HEK293 (cell line): ENCODE measurements around the gene CLIC5.
A peak's percentile ranks its signal among the peaks of the same experiment; 100 is the strongest.

Source experiments
- CTCF ChIA-PET: fragments of 350-600 bp; formaldehyde crosslinking; extraction: SDS; loops from one replicate; lab custom pipeline; 2021; ENCODE audit warnings: antibody characterized with exemption; lab: Yijun Ruan, JAX
- POLR2A ChIA-PET: fragments of 300-600 bp; formaldehyde crosslinking; extraction: SDS; loops from one replicate; lab custom pipeline; 2020; ENCODE audit warnings: antibody characterized with exemption, inconsistent platforms; lab: Yijun Ruan, JAX
- H3K27ac ChIP-seq: fragments of 200-500 bp; sonication (Bioruptor generic); 2 replicates; pipeline ENCODE4 v1.5.1; 2014; ENCODE audit warnings: low read depth, low read length, control low read depth, inconsistent platforms; ENCODE audit errors: extremely low read depth
- H3K36me3 ChIP-seq, 2 experiments: fragments of 200-500 bp in 1 of 2; sonication (Bioruptor generic) in 1 of 2; 1 replicate in 1 of 2; 2 replicates in 1 of 2; pipeline ENCODE4 v1.5.1; 2014 to 2017; ENCODE audit warnings: inconsistent platforms in 2 of 2, low read length in 2 of 2; ENCODE audit not compliant: control insufficient read depth in 2 of 2, insufficient read depth in 1 of 2
- H3K4me1 ChIP-seq: fragments of 200-500 bp; sonication (Bioruptor generic); 2 replicates; pipeline ENCODE4 v1.5.1; 2014; ENCODE audit warnings: mild to moderate bottlenecking, low read length, inconsistent platforms; ENCODE audit not compliant: control insufficient read depth, insufficient read depth
- H3K4me3 ChIP-seq: 2 replicates; pipeline ENCODE4 v1.5.1; 2011; ENCODE audit warnings: low read depth, mild to moderate bottlenecking, control low read depth, low read length, moderate library complexity
- H3K9me3 ChIP-seq: fragments of 200-500 bp; sonication (Bioruptor generic); 2 replicates; pipeline ENCODE4 v1.5.1; 2014; ENCODE audit warnings: low read depth, low read length, inconsistent platforms; ENCODE audit not compliant: control insufficient read depth, insufficient read depth
- BCL11B ChIP-seq: fragments of 450-650 bp; formaldehyde crosslinking; IDR thresholded peaks from 2 replicates; pipeline ENCODE4 v1.5.1; 2016; ENCODE audit warnings: low read depth, missing biosample characterization, missing genetic modification characterization
- KLF16 ChIP-seq: fragments of 450-650 bp; formaldehyde crosslinking; IDR thresholded peaks from 2 replicates; pipeline ENCODE4 v1.5.1; 2017; ENCODE audit warnings: missing biosample characterization, missing genetic modification characterization
- KLF17 ChIP-seq: fragments of 450-650 bp; formaldehyde crosslinking; IDR thresholded peaks from 2 replicates; pipeline ENCODE4 v1.5.1; 2016; ENCODE audit warnings: missing biosample characterization, missing genetic modification characterization
- REPIN1 ChIP-seq: fragments of 450-650 bp; formaldehyde crosslinking; IDR thresholded peaks from 2 replicates; pipeline ENCODE4 v1.5.1; 2017; ENCODE audit warnings: missing biosample characterization, missing genetic modification characterization, low read depth
- TCF7L2 ChIP-seq: IDR thresholded peaks from 2 replicates; pipeline ENCODE4 v1.6.1; 2011; ENCODE audit warnings: low read depth, mild to moderate bottlenecking, inconsistent platforms, low read length, moderate library complexity, borderline replicate concordance
- ZBTB26 ChIP-seq: fragments of 450-650 bp; formaldehyde crosslinking; optimal IDR thresholded peaks from 2 replicates; pipeline ENCODE3; 2016; ENCODE audit warnings: missing biosample characterization, mild to moderate bottlenecking, missing genetic modification characterization
- ZFHX2 ChIP-seq: fragments of 450-650 bp; formaldehyde crosslinking; conservative IDR thresholded peaks from 2 replicates; pipeline ENCODE4 v1.5.1; 2016; ENCODE audit warnings: missing biosample characterization, missing genetic modification characterization
- ZFP69B ChIP-seq: fragments of 450-650 bp; formaldehyde crosslinking; IDR thresholded peaks from 2 replicates; pipeline ENCODE4 v1.5.1; 2016; ENCODE audit warnings: missing biosample characterization, missing genetic modification characterization
- ZNF146 ChIP-seq: fragments of 450-650 bp; formaldehyde crosslinking; IDR thresholded peaks from 2 replicates; pipeline ENCODE4 v1.5.1; 2016; ENCODE audit warnings: missing biosample characterization, missing genetic modification characterization
- ZNF335 ChIP-seq: fragments of 450-650 bp; formaldehyde crosslinking; conservative IDR thresholded peaks from 2 replicates; pipeline ENCODE4 v1.5.1; 2016; ENCODE audit warnings: missing biosample characterization, missing genetic modification characterization
- ZNF391 ChIP-seq: fragments of 450-650 bp; formaldehyde crosslinking; IDR thresholded peaks from 2 replicates; pipeline ENCODE4 v1.5.1; 2016; ENCODE audit warnings: low read depth, missing biosample characterization, missing genetic modification characterization, borderline replicate concordance
- ZNF473 ChIP-seq: fragments of 450-650 bp; formaldehyde crosslinking; IDR thresholded peaks from 2 replicates; pipeline ENCODE4 v1.5.1; 2017; ENCODE audit warnings: missing biosample characterization, missing genetic modification characterization
- ZNF510 ChIP-seq: fragments of 450-650 bp; formaldehyde crosslinking; IDR thresholded peaks from 2 replicates; pipeline ENCODE4 v1.5.1; 2018; ENCODE audit warnings: mild to moderate bottlenecking, missing genetic modification characterization, missing biosample characterization; ENCODE audit not compliant: insufficient replicate concordance
- ZNF580 ChIP-seq: fragments of 450-650 bp; formaldehyde crosslinking; IDR thresholded peaks from 2 replicates; pipeline ENCODE4 v1.5.1; 2016; ENCODE audit warnings: missing biosample characterization, missing genetic modification characterization
- ZNF596 ChIP-seq: fragments of 450-650 bp; IDR thresholded peaks from 2 replicates; pipeline ENCODE4 v1.5.0; 2018; ENCODE audit warnings: missing biosample characterization, mild to moderate bottlenecking, missing genetic modification characterization, moderate library complexity
- ZNF610 ChIP-seq: fragments of 450-650 bp; formaldehyde crosslinking; IDR thresholded peaks from 2 replicates; pipeline ENCODE4 v1.5.1; 2016; ENCODE audit warnings: missing biosample characterization, missing genetic modification characterization, borderline replicate concordance
- ZNF621 ChIP-seq: fragments of 450-650 bp; formaldehyde crosslinking; IDR thresholded peaks from 2 replicates; pipeline ENCODE4 v1.5.1; 2017; ENCODE audit warnings: missing biosample characterization, missing genetic modification characterization
- ZNF624 ChIP-seq: fragments of 450-650 bp; formaldehyde crosslinking; IDR thresholded peaks from 2 replicates; pipeline ENCODE4 v1.5.1; 2017; ENCODE audit warnings: missing biosample characterization, missing genetic modification characterization
- ZNF639 ChIP-seq: fragments of 450-650 bp; formaldehyde crosslinking; IDR thresholded peaks from 2 replicates; pipeline ENCODE4 v1.5.1; 2016; ENCODE audit warnings: missing biosample characterization, missing genetic modification characterization
- ZNF654 ChIP-seq: fragments of 450-650 bp; formaldehyde crosslinking; IDR thresholded peaks from 2 replicates; pipeline ENCODE4 v1.5.1; 2016; ENCODE audit warnings: low read depth, missing biosample characterization, missing genetic modification characterization
- ZNF658 ChIP-seq: fragments of 450-650 bp; formaldehyde crosslinking; IDR thresholded peaks from 2 replicates; pipeline ENCODE4; 2016; ENCODE audit warnings: missing biosample characterization, missing genetic modification characterization
- ZNF747 ChIP-seq: fragments of 450-650 bp; formaldehyde crosslinking; IDR thresholded peaks from 2 replicates; pipeline ENCODE4 v1.5.1; 2016; ENCODE audit warnings: missing biosample characterization, missing genetic modification characterization
- ZNF777 ChIP-seq: fragments of 450-650 bp; formaldehyde crosslinking; IDR thresholded peaks from 2 replicates; pipeline ENCODE4 v1.5.1; 2017; ENCODE audit warnings: missing biosample characterization, missing genetic modification characterization, borderline replicate concordance
- ZNF792 ChIP-seq: fragments of 450-650 bp; formaldehyde crosslinking; IDR thresholded peaks from 2 replicates; pipeline ENCODE4 v1.5.1; 2016; ENCODE audit warnings: missing biosample characterization, missing genetic modification characterization
- ZNF830 ChIP-seq: fragments of 450-650 bp; IDR thresholded peaks from 2 replicates; pipeline ENCODE4 v1.5.0; 2018; ENCODE audit warnings: missing biosample characterization, missing genetic modification characterization, low read depth, mild to moderate bottlenecking, moderate library complexity
- ZNF843 ChIP-seq: fragments of 450-650 bp; formaldehyde crosslinking; IDR thresholded peaks from 2 replicates; pipeline ENCODE4 v1.5.1; 2016; ENCODE audit warnings: missing biosample characterization, missing genetic modification characterization

CLIC5 gene

GRCh38 chr6:45974596-45974995 lies 41.1 kb downstream of the CLIC5 start:
- ChIA-PET POLR2A (no interaction called here), CTCF (interaction anchor here (0.9 kb wide), 1 partner anchor 44 kb away, joined by 3 read pairs; no protein-coding TSS in a partner anchor)
- Histone ChIP-seq H3K27ac (no peak overlapping the region), H3K4me3 (no peak overlapping the region), H3K9me3 (no peaks in the 10 kb centered on the region), H3K4me1 (no peaks in the 10 kb centered on the region), H3K36me3 (no peaks in the 10 kb centered on the region)
- TF ChIP-seq ZNF146 (tag by site-specific recombination) (no peak), ZNF391 (tag by site-specific recombination) (no peak), KLF17 (no peak), ZNF596 (tag by site-specific recombination) (0 out of 2 replicates have a peak, but pooled peaks have one; percentile 45)

DNA sequence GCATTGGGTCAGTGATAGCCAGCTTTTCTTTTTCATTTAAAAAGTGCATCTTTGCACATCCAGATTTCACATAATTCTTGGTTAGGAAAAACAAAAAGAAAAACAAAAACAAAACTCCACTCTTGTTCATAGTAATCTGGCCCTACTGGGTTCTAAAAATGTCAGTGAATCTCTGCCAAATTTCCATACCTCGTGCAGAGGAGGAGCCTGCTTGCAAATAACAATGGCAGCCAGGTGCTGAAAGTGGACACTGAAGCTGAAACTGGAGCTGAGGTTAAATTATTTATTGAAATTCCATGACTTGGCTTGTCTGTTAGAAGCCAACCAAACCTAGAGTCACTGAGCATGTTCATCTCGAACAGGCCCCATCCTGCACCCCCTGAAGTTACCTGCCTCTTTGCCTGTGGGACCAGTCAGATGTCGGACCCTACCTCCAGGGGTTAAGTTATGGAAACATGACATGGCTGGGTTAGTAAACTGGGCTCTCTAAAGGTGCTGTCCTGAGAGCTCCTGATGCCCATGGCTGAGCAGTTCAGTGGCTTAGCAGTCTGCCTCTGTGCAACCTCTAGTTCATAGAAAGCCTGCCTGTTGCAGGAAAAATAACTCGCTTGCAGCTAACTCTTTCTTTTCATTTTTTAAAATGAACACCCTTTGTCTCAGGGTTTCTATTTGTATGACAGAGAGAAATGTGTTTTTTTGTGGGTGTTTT lies 42.7 kb downstream of the CLIC5 start:
- no peaks in the 10 kb centered on the region for H3K4me1 ChIP-seq

DNA sequence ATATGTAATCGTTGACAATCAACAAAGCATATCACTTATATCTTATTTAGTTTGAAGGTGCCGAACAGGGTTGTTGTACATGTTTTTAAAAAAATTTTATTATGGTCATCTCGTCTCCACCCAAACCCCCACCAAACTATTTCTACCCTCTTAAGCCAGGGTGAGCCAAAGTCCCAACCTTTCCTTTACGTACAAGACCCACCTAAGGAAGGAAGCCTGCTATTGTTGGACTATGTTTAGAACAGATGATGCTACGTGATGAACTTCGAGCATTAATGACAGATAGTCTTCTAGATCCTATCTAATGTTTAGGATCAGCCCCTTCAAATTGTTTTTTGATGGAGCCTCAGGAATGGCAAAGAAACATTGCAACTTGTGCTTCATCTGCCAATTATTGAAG lies 44.4 kb downstream of the CLIC5 start:
- H3K4me3 ChIP-seq: no peak overlapping the region
- no peaks in the 10 kb centered on the region for H3K36me3 ChIP-seq
- TF ChIP-seq ZNF654 (tag by site-specific recombination): no peak
- TF ChIP-seq ZNF610 (tag by site-specific recombination): no peak
- TF ChIP-seq ZNF747 (tag by site-specific recombination): no peak
- no peak for TF ChIP-seq ZNF830
- TF ChIP-seq ZNF335 (tag by site-specific recombination): no peak
- TF ChIP-seq ZFP69B (tag by site-specific recombination): no peak
- TF ChIP-seq ZNF843: no peak
- TF ChIP-seq KLF16: no peak
- no peak for TF ChIP-seq ZNF621 (tag by site-specific recombination)
- no peak for TF ChIP-seq BCL11B
- no peak for TF ChIP-seq ZNF510 (tag by site-specific recombination)
- no peak for TF ChIP-seq ZNF777 (tag by site-specific recombination)
- TF ChIP-seq ZBTB26 (tag by site-specific recombination): no peak
- TF ChIP-seq ZNF792 (tag by site-specific recombination): no peak
- no peak for TF ChIP-seq ZNF624 (tag by site-specific recombination)
- no peak for TF ChIP-seq ZNF580 (tag by site-specific recombination)
- no peak for TF ChIP-seq ZNF473 (tag by site-specific recombination)
- TF ChIP-seq ZNF658 (tag by site-specific recombination): no peak
- no peak for TF ChIP-seq ZFHX2
- TF ChIP-seq TCF7L2: no peak
- no peaks in the 10 kb centered on the region for H3K4me1 ChIP-seq
- ChIA-PET POLR2A (no interaction called here), CTCF (interaction anchor here (0.6 kb wide), 1 partner anchor 16 kb away, joined by 3 read pairs; no protein-coding TSS in a partner anchor)
- no peak overlapping the region for H3K27ac ChIP-seq
- H3K9me3 ChIP-seq: no peaks in the 10 kb centered on the region

More for the DNA sequence above, 42.7 kb downstream of the CLIC5 start:
- no peak overlapping the region for H3K27ac ChIP-seq
- no peaks in the 10 kb centered on the region for H3K36me3 ChIP-seq
- H3K4me3 ChIP-seq: no peak overlapping the region
- no peak for TF ChIP-seq REPIN1 (tag by site-specific recombination)
- TF ChIP-seq ZNF639 (tag by site-specific recombination): no peak
- ChIA-PET CTCF (interaction anchor here (0.5 to 1.5 kb wide), 4 partner anchors 23 to 46 kb away, joined by 3 to 6 read pairs (median 3); no protein-coding TSS in a partner anchor), POLR2A (no interaction called here)
- H3K9me3 ChIP-seq: no peaks in the 10 kb centered on the region
